Ectodermal cell (in vitro differentiated cells): ENCODE results near the gene TRABD2B.

ENCODE experiments used
- H3K27ac ChIP-seq: 2 replicates; pipeline ENCODE4 v1.7.0; 2013; ENCODE audit warnings: mild to moderate bottlenecking, low read depth, low read length; ENCODE audit not compliant: insufficient read depth, poor library complexity, severe bottlenecking
- H3K27me3 ChIP-seq: 2 replicates; pipeline ENCODE4 v1.7.0; 2013; ENCODE audit warnings: mild to moderate bottlenecking, low read length; ENCODE audit not compliant: insufficient read depth, control insufficient read depth, poor library complexity, severe bottlenecking
- H3K36me3 ChIP-seq: one replicate; pipeline ENCODE4 v1.7.0; 2013; ENCODE audit warnings: low read length; ENCODE audit not compliant: control insufficient read depth, insufficient read depth
- H3K4me1 ChIP-seq: one replicate; pipeline ENCODE4 v1.7.0; 2013; ENCODE audit warnings: low read length; ENCODE audit not compliant: control insufficient read depth, insufficient read depth
- H3K4me3 ChIP-seq: 2 replicates; pipeline ENCODE4 v1.7.0; 2013; ENCODE audit warnings: low read depth, low read length, control low read depth; ENCODE audit not compliant: insufficient read depth
- H3K9me3 ChIP-seq: 2 replicates; pipeline ENCODE4 v1.7.0; 2013; ENCODE audit warnings: mild to moderate bottlenecking, low read length, moderate library complexity; ENCODE audit not compliant: control insufficient read depth
- WGBS, 2 experiments: methylation state at CpG; one replicate each; pipeline ENCODE4 v1.1.7; 2013; ENCODE audit warnings: missing lambda C conversion rate in 2 of 2; 5-methylcytosine and 5-hydroxymethylcytosine counted together

TRABD2B gene

DNA sequence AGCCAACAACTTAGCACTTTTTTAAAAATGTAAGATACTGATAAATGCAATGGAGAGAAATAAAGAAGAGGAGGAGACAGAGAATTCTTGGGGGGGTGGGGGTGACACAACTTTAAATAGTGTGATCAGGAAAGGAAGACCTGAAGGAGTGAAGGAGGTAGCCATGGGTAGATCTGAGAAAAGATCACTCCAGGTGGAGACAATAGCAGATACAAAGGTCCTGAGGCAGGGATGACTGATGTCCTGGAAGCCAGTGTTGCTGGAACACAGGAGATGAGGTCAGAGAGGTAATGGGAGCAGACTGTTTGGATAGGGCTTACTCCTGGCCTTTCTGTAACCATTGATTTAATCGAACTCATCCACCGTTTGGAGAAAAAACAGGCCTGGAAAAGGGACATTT lies 24.6 kb upstream of the TRABD2B start:
- Histone ChIP-seq H3K4me3 (no peak overlapping the region), H3K4me1 (no peaks in the 10 kb centered on the region), H3K27me3 (no peaks in the 10 kb centered on the region), H3K9me3 (no peaks in the 10 kb centered on the region), H3K36me3 (no peaks in the 10 kb centered on the region), H3K27ac (no peak overlapping the region)
- 95 to 100% methylated on average over 2 of the region's 2 CpGs for WGBS, 2 experiments

- WGBS, 2 experiments = 90 to 96% methylated on average over 6 of the region's 6 CpGs
- no peaks in the 10 kb centered on the region for H3K9me3 ChIP-seq
- H3K27ac ChIP-seq = no peak overlapping the region
- no peaks in the 10 kb centered on the region for H3K27me3 ChIP-seq
- H3K36me3 ChIP-seq = no peaks in the 10 kb centered on the region
- H3K4me1 ChIP-seq = no peaks in the 10 kb centered on the region
- H3K4me3 ChIP-seq = no peak overlapping the region
These were observed 22.6 kb upstream of the TRABD2B start for GRCh38 chr1:48019714-48020315.

GRCh38 chr1:48018799-48019198 lies 21.6 kb upstream of the TRABD2B start:
- Histone ChIP-seq H3K27ac (no peak overlapping the region), H3K4me1 (no peaks in the 10 kb centered on the region), H3K9me3 (no peaks in the 10 kb centered on the region), H3K27me3 (no peaks in the 10 kb centered on the region), H3K4me3 (no peak overlapping the region), H3K36me3 (no peaks in the 10 kb centered on the region)
- WGBS, 2 experiments = 93 to 95% methylated on average over 5 of the region's 5 CpGs

- H3K27me3 ChIP-seq = no peaks in the 10 kb centered on the region
- 88 to 89% methylated on average over 4 of the region's 4 CpGs for WGBS, 2 experiments
- H3K9me3 ChIP-seq = no peaks in the 10 kb centered on the region
- H3K4me1 ChIP-seq = no peaks in the 10 kb centered on the region
- no peak overlapping the region for H3K4me3 ChIP-seq
- H3K36me3 ChIP-seq = no peaks in the 10 kb centered on the region
- H3K27ac ChIP-seq = no peak overlapping the region
These were observed 20.5 kb upstream of the TRABD2B start for GRCh38 chr1:48017716-48018115.

DNA sequence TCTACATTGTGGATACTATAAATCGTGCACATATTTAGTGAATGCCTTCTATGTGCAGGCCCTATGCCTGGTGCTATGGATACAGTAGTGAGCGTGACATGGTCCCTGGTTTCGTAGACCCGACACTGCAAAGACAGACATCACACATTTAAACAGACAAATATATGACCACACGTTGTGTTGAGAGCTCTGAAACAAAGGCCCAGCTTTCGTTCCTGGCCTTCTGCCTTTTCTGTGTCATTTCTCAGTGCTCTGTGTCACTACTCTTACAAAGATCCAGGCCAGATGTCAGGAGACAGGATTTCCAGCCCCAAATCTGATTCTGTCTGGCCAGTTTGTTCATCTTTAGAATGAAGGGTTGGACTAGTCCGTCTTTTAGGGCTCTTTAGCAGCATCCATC lies 19.3 kb upstream of the TRABD2B start:
- H3K36me3 ChIP-seq = no peaks in the 10 kb centered on the region
- H3K27ac ChIP-seq = no peak overlapping the region
- H3K4me3 ChIP-seq = no peak overlapping the region
- H3K4me1 ChIP-seq = no peaks in the 10 kb centered on the region
- H3K27me3 ChIP-seq = no peaks in the 10 kb centered on the region
- H3K9me3 ChIP-seq = no peaks in the 10 kb centered on the region
- WGBS, 2 experiments = 89 to 93% methylated on average over 7 of the region's 7 CpGs

DNA sequence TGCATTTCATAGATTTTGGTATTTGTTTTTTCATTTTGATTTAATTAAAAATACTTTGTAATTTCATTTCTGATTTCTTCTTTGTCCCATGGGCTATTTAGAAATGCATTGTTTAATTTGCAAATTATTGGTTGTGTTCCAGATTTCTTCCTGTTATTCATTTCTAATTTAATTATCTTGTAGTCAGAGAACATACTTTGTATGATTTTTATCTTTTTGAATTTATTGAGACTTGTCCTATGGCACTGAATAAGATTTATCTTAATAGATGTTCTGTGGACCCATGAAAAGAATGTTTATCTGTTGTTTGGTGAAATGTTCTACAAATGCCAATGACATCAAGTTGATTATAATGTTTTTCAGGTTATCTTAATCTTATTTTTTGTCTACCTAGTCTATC lies 16.1 kb upstream of the TRABD2B start:
- H3K36me3 ChIP-seq = no peaks in the 10 kb centered on the region
- no peak overlapping the region for H3K27ac ChIP-seq
- H3K27me3 ChIP-seq = no peaks in the 10 kb centered on the region
- H3K9me3 ChIP-seq = no peaks in the 10 kb centered on the region
- H3K4me3 ChIP-seq = no peak overlapping the region
- H3K4me1 ChIP-seq = no peaks in the 10 kb centered on the region

GRCh38 chr1:48007047-48007446 lies 9.9 kb upstream of the TRABD2B start:
- no peaks in the 10 kb centered on the region for H3K36me3 ChIP-seq
- no peaks in the 10 kb centered on the region for H3K27me3 ChIP-seq
- H3K4me3 ChIP-seq = no peak overlapping the region
- peaks cover 3% of the 10 kb centered on the region for H3K4me1 ChIP-seq
- H3K9me3 ChIP-seq = no peaks in the 10 kb centered on the region
- 93 to 94% methylated on average over 2 of the region's 2 CpGs for WGBS, 2 experiments
- H3K27ac ChIP-seq = no peak overlapping the region

DNA sequence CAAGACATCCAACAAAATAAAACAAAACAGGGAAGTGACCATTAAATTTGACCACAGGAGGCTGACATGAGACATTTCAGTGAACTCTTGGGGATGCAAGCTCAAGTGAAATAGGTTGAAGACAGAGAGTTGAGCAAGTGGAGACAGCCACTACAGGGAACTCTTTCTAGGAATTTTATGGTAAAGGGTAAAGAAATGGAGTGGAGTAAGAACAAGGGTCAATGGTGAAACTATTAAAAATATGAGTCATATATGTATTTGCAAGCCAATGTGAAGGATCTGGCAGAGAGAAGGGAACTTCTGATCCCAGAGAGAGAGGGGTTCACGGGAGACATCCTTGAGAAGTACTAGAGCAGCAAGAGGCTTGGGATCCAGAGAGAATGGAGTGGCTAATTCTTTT lies 9.1 kb upstream of the TRABD2B start:
- 92 to 93% methylated on average over 1 of the region's 1 CpG for WGBS, 2 experiments

DNA sequence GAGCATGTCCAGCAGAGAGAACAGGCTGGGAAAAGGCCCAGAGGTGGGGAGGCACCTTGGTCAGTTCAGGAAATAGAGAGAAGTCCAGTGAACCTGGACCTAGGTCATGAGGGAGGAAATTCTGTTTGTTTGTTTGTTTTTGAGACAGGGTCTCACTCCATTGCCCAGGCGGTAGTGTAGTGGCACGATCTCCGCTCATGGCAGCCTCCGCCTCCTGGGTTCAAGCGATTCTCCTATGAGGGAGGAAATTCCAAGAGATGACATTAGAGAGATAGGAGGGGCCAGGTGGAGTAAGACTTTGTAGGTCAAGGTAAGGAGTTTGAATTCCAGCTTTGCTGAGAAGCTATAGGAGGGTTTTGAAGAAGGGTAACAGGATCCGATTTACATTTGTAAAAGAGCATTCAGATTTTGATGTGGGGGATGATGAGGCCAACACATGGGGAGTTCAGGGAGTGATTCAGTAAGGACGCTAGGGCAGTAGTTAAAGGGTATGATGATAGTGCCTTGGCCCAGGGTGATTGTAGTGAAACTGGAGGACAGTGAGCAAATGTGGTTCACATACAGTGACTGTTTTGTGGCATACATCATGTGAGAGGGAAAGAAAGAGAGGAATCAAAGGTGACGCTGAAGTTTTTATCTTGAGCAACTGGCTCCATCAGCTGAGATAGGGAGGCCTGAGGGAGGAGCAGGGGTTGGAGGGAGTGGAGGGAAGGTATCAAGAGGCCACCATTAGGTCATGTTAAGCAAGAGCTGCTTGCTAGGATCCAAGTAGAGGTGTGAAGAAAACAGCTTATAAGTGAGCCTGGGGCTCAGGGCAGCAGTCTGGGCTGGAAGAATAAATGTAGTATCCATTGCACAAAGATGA lies 8.3 kb upstream of the TRABD2B start:
- WGBS, 2 experiments = 63 to 69% methylated on average over 8 of the region's 8 CpGs
- Histone ChIP-seq H3K27me3 (no peaks in the 10 kb centered on the region), H3K9me3 (no peaks in the 10 kb centered on the region), H3K36me3 (no peaks in the 10 kb centered on the region), H3K4me3 (no peak overlapping the region), H3K27ac (no peak overlapping the region), H3K4me1 (peaks cover 15% of the 10 kb centered on the region)

More for the DNA sequence above, 9.1 kb upstream of the TRABD2B start:
- Histone ChIP-seq H3K27me3 (no peaks in the 10 kb centered on the region), H3K4me1 (peaks cover 11% of the 10 kb centered on the region), H3K4me3 (no peak overlapping the region), H3K27ac (no peak overlapping the region), H3K36me3 (no peaks in the 10 kb centered on the region), H3K9me3 (no peaks in the 10 kb centered on the region)

DNA sequence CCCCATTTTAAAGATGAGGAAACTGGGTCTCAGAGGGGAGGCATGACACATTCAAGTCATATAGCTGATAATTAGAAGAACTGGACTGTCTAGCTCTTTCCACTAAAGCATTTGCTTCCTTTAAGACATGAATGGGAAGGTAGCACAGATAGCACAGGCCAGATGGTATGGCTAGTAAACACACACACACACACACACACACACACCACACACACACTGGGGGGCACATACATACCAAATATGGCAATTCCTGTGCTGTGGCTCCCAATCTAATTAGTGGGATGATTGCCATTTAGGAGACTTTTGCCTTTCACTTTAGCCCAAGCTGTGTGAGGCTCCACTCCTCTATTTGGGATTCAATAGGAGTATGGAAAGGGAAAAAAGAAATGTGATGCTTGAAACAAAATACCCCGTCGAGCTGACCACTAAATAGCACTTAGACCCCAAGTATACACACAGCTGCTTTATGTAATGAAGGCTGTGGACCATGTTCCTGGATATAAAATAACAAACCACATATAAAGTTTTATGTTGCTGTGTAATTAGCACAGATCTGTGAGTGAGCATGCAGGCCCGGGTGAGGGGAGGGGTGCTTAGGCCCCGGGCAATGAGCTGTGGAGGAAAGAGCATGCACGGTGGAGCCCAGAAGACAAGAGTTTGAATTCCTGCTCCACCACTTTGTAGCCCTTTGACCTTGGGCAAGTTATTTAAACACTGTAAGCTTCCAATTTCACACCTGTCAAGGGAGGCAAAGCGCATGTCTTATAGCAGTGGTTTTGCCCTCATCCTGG lies 6.8 kb upstream of the TRABD2B start:
- WGBS, 2 experiments = 63% methylated on average over 4 to 6 of the region's 6 CpGs
- no peak overlapping the region for H3K27ac ChIP-seq
- peaks cover 7% of the 10 kb centered on the region for H3K27me3 ChIP-seq
- no peak overlapping the region for H3K4me3 ChIP-seq
- H3K4me1 ChIP-seq = peaks cover 15% of the 10 kb centered on the region
- H3K9me3 ChIP-seq = no peaks in the 10 kb centered on the region
- H3K36me3 ChIP-seq = no peaks in the 10 kb centered on the region
